Sciatic nerve (tissue), 2 donors: ENCODE measurements around the gene PTGIR. TPM values are rescaled to one million over a fixed set of nuclear protein-coding genes. Genes with fewer than 3 reads are reported as not detected.
A peak's percentile ranks its signal among the peaks of the same experiment; 100 is the strongest.

Experiments
- ATAC-seq: fragments of 200-7000 bp; cut with Tn5 transposase; one replicate; pipeline ENCODE4 v1.9.1; 2020; ENCODE audit warnings: mild to moderate bottlenecking, moderate library complexity
- DNase-seq: peaks from one replicate; pipeline ENCODE4 v3.0.0-alpha.2; 2020; ENCODE audit warnings: low spot score
- intact Hi-C: fragments of 100-400 bp; cut with DNase I; formaldehyde crosslinking; loops from one replicate; pipeline ENCODE4 v1.14.2; 2022
- total RNA-seq: library from RNA; stranded (reverse); fragmentation: NEBNext Ultra II Directional; extraction: Animal tissue kit (Norgen Biotek cat#: 25700); gene quantifications from one replicate; pipeline ENCODE4 v1.2.1, GENCODE V29; 2021
- donor health status: DM: no; HTN: no; CAD: no.
- donor health status: DM: no; HTN: no; CAD: no.

Gene PTGIR
- total RNA-seq, 1 donor from 2014 or later = 8.0 TPM

DNA sequence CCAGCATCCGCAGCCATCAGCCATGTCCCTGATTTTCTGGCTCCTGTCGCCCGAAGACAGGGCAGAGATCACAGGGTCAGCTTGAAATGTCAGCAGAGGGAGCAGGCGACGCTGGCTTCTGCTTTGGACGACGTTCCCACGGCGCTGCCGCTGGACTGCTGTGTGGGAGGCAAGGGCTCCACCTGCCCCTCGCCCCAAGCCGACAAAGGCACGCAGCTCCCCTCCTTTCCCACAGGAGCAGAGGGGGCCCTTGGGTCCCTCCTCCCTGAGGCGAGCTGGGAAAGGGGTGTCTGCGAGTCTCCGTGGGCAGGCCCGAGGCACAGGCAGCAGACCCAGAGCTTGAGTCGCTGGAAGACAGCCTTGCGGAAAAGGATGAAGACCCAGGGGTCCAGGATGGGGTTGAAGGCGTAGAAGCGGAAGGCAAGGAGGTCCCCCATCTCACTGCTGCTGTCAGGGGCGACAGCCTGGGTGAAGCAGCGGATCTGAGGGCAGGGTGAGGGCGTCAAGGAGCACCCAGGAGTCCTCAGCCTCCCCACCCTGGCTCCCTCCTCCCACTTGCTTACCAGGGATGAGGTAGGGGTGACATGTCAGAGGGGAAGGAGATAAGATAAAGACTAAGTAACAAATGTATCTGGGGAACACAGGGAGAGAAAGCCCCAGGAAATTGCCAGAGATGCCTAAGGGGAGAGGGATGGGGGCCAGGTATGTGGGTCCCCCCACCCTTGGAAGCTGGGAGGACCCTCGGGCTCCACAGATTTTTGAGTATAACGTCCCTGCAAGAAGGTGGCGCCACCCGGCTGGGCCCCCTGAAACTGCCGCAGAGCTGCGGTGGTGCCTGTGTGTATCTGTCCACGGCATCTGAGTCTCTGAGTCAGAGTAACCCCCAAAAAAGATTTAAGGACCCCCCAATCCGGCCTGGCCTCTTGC, 3.4 kb downstream of the PTGIR start:
- DNase-seq (no peak), ATAC-seq (no peak)
- intact Hi-C loops = loop anchor here (1.0 kb wide), 1 partner anchor 220 kb away; no protein-coding TSS in a partner anchor

DNA sequence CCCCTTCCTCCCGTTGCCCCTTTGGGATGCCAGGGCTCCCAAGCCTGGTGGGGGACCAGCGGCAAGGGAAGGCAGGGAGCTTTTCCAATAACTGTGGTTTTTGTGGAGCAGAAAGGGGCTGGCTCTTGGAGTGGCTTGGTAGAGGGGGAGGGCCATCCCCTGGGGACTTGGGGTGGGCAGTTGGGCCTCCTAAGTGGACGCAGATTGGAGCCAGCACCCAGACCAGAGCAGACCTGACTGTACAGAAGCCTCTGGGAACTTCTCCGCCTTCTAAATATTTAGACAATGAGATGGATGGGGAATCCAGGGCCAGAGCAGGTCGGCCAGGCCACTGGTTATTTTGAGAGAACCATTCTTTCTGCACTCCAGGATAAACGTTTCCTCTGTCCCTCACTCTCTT, 4.2 kb downstream of the PTGIR start:
- intact Hi-C loops = loop anchor here (1.0 kb wide), 1 partner anchor 221 kb away; no protein-coding TSS in a partner anchor
- ATAC-seq = peak; percentile 3
- no peak for DNase-seq

DNA sequence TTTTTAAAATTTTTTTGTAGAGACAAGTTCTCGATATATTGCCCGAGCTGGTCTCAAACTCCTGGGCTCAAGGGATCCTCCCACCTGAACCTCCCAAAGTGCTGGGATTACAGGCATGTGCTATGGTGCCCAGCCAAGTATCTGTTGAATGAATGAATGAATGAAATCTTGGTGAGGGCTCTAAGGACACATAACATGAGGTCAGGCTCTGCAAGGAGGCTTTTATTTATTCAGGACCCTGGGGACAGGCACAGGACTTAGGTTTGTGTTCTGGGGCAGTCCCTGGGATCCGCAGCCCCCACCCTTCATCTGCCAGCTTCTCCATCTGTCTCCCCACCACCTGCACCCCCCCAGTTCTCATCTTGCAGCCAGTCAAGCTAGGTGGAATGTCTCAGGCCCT, 4.6 kb downstream of the PTGIR start:
- no peak for ATAC-seq
- intact Hi-C loops = no loop called here
- no peak for DNase-seq

DNA sequence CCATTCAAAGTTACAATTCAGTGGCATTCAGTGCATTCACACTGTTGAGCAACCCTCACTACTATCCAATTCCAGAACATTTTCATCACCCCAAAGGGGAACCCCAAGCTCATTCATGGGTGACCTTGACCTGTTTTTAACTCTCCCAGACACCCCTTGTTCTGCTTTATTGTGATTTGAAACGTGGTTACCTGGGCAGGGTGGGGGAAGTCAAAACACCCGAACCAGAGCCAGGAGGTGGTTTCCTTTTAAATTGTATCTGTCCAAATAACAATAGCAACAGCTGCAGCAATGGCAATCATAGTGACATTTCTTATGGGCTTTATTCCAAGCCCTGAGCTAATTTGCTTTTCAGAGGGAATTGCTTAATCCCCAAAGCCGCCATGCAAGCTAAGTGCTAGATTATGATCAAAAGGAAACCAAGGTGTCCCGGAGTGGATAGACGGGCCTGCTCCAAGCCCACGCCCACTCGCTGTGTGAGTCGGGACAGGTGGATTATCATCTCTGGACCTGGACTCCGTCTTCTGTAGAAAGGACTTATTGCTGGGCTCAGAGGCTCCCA, 6.1 kb downstream of the PTGIR start:
- ATAC-seq (no peak), DNase-seq (no peak)
- intact Hi-C loops = loop anchor here (10.0 kb wide), 1 partner anchor 46 kb away; the partner anchor contains the start of gene DACT3

DNA sequence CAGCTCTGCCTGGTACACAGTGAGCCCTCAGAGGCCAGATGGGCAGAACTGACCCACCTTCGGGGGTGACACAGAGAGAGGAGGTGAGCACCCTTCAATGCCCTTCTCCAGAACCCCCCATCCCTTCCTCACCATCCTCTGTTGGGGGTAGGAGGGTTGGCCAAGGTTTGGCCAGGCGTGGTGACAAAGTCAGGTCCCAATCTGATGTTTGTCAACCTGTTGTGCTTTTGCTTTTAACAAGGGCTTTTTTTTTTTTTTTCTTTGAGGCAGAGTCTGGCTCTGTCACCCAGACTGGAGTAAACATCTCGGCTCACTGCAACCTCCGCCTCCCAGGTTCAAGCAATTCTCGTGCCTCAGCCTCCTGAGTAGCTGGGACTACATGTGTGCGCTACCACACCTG, 7.3 kb downstream of the PTGIR start:
- ATAC-seq (no peak), DNase-seq (no peak)
- intact Hi-C loops = loop anchor here (10.0 kb wide), 1 partner anchor 47 kb away; the partner anchor contains the start of gene DACT3

DNA sequence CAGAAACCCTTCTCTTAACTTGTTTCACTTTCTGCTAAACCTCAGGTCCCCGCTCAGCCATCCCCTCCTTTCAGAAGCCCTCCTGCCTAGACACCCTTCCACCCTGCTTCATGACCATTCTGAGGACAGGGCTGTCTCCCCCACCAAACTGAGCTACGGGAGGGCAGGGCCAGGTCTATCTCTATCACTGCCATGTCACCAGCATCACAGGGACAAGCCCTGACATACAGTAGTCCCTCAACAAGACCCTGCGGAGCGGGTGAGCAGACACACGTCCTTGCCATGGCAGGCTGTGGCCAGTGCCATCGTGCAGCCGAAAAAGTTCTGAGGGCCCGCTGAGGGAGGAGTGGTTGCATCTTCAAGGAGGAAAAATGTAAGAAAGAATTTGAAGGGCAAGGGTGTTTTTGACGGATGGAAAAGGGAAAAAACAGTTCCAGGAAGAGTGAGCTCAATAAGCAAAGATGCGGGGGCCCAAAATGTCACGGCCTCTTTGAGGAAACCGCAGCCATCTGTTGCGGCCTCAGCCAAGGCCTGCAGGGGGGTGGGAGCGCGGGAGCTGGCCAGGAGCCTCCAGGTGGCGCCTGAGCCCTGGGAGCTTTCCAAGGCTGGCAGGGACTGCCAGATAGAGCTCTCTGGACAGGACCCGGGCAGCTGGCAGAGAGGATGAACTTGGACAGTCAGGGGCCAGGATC, 8.1 kb downstream of the PTGIR start:
- no peak for DNase-seq
- intact Hi-C loops = loop anchor here (10.0 kb wide), 1 partner anchor 48 kb away; the partner anchor contains the start of gene DACT3
- ATAC-seq = no peak

DNA sequence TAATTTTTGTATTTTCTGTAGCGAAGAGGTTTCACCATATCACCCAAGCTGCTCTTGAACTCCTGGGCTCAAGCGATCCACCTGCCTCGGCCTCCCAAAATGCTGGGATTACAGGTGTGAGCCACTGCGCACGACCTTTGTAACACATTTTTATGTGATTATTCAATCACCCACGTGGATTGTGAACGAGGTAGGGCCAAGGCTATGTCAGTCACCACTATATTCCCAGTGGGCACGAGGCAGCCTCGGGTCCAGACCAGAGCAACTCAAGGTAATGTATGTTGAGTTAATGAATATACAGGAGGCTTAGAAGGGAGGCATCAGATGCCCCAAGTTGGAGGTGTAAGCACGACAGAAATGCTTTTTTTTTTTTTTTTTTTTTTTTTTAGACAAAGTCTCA, 8.9 kb downstream of the PTGIR start:
- intact Hi-C loops = loop anchor here (10.0 kb wide), 1 partner anchor 49 kb away; the partner anchor contains the start of gene DACT3
- no peak for DNase-seq
- ATAC-seq = no peak

DNA sequence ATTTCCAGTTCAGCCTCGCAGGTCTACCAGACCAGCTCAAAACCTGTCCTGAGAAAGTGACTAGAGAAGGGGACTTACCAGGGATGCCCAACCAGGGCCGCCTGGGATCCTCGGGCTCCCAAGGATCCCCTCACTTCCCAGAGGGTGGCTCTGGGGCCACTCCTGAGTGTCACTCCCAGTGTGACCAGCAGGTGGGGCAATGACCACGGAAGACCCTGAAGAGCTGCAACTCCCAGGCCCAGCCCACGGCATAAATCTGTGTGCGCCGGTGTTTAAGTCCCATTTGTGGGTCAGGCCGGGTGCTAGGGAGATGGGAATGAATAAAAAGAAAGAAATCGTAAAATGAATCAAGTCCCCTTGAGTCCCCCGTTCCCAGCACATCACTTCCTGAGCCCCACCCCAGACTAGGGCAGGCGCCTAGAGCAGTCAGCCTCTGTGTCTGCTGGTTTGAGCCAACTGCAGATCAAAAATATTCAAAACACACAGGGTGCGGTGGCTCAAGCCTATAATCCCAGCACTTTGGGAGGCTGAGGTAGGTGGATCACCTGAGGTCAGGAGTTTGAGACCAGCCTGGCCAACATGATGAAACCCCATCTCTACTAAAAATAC, 10.7 kb downstream of the PTGIR start:
- intact Hi-C loops = loop anchor here (10.0 kb wide), 1 partner anchor 51 kb away; the partner anchor contains the start of gene DACT3
- DNase-seq = peak; percentile 93
- peak; percentile 87 for ATAC-seq

DNA sequence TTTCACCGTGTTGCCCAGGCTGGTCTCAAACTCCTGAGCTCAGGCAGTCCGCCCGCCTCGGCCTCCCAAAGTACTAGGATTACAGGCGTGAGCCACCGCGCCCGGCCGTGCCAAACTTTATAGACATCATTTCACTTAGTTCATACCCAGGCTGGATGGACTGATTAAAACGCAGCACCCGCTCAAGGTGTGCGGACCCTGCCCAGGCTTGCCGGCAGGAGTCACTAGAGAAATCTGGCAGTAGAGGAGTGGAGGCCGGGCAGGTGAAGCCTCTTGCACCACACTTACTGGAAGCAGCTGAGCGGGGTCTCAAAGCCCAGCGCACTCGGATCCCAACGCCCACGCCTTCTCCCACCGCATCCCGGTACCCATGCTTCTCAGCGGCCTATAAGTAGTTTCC, 11.4 kb downstream of the PTGIR start:
- intact Hi-C loops = loop anchor here (10.0 kb wide), 1 partner anchor 51 kb away; the partner anchor contains the start of gene DACT3
- ATAC-seq (no peak), DNase-seq (no peak)

DNA sequence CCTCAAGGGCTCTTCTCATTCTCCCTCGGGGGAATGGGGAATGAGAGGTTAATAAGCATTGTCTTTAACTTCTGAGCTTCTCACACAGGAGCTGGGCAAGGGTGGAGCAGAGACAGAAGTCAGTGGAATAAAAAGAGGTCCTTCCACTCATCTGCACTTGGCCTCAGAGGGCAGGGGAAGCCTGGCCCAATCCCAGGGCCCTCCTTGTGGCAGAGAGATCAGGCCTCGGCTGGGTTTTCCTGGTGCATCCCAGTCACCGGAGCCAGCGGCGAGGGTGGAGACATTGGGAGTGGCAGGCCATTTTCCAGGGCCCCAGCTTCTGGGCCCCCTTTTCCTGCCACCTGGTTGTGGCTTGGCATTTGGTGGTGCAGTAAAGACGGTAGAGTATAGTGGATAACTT, 13.1 kb downstream of the PTGIR start:
- intact Hi-C loops = loop anchor here (10.0 kb wide), 1 partner anchor 53 kb away; the partner anchor contains the start of gene DACT3
- peak; percentile 54 for DNase-seq

DNA sequence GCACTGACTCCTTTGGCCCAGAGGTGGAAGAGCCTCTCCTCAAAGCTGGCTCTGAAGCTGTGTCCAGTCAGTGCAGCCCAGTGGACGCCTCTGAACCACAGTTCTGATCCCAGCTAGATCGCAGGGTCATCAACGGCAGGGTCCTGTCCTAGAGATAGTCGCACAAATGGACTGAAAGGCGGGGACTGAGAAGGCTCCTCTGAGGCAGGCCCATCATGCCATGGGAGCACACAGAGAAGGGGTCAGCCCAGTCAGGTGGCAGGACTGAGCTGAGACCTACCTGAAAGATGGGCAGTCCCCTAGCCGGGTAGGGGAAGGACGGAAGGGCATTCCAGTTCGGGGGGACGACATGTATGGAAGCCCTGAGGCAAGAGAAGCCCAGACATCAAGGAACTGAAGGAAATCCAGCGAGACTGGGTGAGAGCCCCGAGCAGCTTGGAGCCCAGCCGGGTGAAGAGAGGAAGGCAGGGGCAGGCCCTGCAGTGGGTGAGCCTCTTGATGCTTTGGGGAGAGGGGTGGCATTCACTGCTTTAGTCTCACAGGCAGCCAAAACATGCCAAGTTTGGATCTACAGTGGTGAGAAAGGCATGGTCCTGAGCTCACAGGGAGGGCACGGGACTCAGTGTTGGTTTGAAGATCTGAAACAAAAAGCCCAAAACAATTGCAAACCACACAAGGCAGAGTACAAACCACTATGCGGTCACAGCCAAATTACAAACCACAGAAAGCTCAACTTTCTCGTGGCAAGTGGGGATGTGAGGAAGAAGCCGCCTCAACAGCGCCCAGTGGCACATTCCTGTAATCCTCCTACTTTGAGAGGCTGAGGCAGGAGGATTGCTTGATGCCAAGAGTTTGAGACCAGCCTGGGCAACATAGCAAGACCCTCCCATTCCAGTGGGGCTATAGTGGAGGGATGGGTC, 13.8 kb downstream of the PTGIR start:
- no peak for ATAC-seq
- intact Hi-C loops = loop anchor here (10.0 kb wide), 1 partner anchor 54 kb away; the partner anchor contains the start of gene DACT3
- DNase-seq = peak; percentile 54

More for the DNA sequence above, 13.1 kb downstream of the PTGIR start:
- ATAC-seq = no peak

DNA sequence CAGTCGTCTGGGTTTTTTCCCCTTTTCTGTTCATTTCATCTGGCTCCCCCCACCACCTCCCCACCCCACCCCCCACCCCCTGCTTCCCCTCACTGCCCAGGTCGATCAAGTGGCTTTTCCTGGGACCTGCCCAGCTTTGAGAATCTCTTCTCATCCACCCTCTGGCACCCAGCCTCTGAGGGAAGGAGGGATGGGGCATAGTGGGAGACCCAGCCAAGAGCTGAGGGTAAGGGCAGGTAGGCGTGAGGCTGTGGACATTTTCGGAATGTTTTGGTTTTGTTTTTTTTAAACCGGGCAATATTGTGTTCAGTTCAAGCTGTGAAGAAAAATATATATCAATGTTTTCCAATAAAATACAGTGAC, 14.5 kb downstream of the PTGIR start:
- no peak for ATAC-seq
- peak; percentile 45 for DNase-seq
- intact Hi-C loops = loop anchor here (10.0 kb wide), 1 partner anchor 54 kb away; the partner anchor contains the start of gene DACT3

DNA sequence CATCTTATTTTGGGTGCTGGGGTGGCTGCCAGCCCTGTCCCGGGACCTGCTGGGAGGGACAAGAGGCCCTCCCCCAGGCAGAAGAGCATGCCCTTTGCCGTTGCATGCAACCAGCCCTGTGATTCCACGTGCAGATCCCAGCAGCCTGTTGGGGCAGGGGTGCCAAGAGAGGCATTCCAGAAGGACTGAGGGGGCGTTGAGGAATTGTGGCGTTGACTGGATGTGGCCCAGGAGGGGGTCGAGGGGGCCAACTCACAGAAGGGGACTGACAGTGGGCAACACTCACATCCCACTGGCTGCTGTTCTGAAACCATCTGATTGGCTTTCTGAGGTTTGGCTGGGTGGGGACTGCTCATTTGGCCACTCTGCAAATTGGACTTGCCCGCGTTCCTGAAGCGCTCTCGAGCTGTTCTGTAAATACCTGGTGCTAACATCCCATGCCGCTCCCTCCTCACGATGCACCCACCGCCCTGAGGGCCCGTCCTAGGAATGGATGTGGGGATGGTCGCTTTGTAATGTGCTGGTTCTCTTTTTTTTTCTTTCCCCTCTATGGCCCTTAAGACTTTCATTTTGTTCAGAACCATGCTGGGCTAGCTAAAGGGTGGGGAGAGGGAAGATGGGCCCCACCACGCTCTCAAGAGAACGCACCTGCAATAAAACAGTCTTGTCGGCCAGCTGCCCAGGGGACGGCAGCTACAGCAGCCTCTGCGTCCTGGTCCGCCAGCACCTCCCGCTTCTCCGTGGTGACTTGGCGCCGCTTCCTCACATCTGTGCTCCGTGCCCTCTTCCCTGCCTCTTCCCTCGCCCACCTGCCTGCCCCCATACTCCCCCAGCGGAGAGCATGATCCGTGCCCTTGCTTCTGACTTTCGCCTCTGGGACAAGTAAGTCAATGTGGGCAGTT, 15.1 kb downstream of the PTGIR start:
- intact Hi-C loops = loop anchor here (10.0 kb wide), 1 partner anchor 55 kb away; the partner anchor contains the start of gene DACT3
- ATAC-seq (no peak), DNase-seq (peak; percentile 59)

DNA sequence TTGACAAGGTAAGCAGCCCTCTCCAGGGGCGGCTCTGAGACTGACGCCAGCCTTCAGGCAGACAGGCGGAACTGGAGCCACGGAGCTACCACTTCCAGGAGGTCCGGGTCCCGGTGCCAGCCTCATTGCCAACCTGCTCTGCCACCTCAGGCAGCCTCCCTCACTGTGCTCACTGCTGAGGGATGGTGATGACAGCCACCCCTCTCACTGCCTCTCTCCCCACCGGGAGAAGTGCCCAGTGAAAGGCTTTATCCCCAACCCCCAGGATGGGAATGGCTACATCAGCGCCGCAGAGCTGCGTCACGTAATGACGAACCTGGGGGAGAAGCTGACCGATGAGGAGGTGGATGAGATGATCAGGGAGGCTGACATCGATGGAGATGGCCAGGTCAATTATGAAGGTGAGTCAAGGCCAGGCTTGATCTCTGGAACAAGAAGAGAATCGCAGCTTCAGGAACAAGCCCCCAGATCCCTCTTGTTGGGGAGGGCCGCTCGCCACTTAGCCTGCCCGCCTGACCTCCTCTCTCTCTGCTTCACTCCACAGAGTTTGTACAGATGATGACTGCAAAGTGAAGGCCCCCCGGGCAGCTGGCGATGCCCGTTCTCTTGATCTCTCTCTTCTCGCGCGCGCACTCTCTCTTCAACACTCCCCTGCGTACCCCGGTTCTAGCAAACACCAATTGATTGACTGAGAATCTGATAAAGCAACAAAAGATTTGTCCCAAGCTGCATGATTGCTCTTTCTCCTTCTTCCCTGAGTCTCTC, 16.1 kb downstream of the PTGIR start:
- DNase-seq (peak; percentile 55), ATAC-seq (no peak)
- intact Hi-C loops = no loop called here

DNA sequence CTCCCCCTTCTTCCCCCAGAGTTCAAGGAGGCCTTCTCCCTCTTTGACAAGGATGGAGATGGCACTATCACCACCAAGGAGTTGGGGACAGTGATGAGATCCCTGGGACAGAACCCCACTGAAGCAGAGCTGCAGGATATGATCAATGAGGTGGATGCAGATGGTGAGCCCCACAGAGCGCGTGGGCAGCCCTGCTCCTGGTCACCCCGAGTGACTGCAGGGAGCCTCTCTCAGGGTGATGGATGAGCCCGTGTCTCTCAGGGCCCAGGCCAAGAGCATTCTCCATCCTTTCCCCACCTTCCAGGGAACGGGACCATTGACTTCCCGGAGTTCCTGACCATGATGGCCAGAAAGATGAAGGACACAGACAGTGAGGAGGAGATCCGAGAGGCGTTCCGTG, 16.7 kb downstream of the PTGIR start:
- intact Hi-C loops = no loop called here
- ATAC-seq = no peak
- DNase-seq = no peak

DNA sequence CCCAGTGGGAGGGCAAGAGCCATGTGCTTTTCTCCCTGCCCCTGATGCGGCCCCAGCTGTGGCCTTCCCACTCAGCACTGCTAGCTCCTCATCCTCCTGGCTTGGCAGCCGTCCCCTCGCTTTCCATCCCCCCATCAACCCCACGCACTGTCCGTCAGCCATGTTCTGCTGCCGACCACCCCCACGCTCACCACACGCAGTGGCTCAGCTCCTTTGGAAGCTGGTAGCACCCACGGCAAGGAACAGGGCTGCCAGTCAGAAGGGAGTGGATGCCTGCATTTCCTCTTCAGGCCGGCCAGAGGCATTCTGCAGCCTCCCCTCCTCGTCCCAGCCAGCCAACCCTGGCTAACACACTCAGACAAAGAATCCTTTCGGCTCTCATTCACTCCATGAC, 17.4 kb downstream of the PTGIR start:
- ATAC-seq (peak; percentile 14), DNase-seq (peak; percentile 73)
- intact Hi-C loops = no loop called here
